Measurements from ENCODE around the gene CSRP3.

GRCh38 chr11:19185516-19186052 lies 16.2 kb downstream of the CSRP3 start:
- TF ChIP-seq, protein P1, sequence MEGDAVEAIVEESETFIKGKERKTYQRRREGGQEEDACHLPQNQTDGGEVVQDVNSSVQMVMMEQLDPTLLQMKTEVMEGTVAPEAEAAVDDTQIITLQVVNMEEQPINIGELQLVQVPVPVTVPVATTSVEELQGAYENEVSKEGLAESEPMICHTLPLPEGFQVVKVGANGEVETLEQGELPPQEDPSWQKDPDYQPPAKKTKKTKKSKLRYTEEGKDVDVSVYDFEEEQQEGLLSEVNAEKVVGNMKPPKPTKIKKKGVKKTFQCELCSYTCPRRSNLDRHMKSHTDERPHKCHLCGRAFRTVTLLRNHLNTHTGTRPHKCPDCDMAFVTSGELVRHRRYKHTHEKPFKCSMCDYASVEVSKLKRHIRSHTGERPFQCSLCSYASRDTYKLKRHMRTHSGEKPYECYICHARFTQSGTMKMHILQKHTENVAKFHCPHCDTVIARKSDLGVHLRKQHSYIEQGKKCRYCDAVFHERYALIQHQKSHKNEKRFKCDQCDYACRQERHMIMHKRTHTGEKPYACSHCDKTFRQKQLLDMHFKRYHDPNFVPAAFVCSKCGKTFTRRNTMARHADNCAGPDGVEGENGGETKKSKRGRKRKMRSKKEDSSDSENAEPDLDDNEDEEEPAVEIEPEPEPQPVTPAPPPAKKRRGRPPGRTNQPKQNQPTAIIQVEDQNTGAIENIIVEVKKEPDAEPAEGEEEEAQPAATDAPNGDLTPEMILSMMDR (IDR thresholded peaks at IDR 0.05 in 8 of 11, conservative IDR thresholded peaks at IDR 0.05 in 3 of 11): no peak
- TF ChIP-seq POLR2AphosphoS5 (IDR thresholded peaks at IDR 0.05): no peak

Measured in spleen (tissue), 7 donors.